Spleen (tissue), 11 donors: Measurements from ENCODE around the gene ANKRD11. TPM values are rescaled to one million over a fixed set of nuclear protein-coding genes. Genes with fewer than 3 reads are reported as not detected.
A peak's percentile ranks its signal among the peaks of the same experiment; 100 is the strongest.

Experiments used
- DNase-seq: peaks from one replicate; pipeline ENCODE4 v3.0.0-alpha.2; 2020
- H3K27ac ChIP-seq, 8 donors: fragments of 200-600 bp; sonication (generic) in 7 of 8; 1 replicate in 4 of 8; 2 replicates in 4 of 8; pipeline versions ENCODE4 v1.5.0 to v1.8.0; 2016 to 2021; ENCODE audit warnings: inconsistent platforms in 4 of 8, mild to moderate bottlenecking in 4 of 8, moderate library complexity in 1 of 8
- H3K27me3 ChIP-seq, 7 donors: fragments of 200-600 bp; sonication (generic) in 6 of 7; replicated peaks in 1 of 7; 1 replicate in 4 of 7; 2 replicates in 3 of 7; pipeline versions ENCODE4 v1.5.0 to v1.8.0; 2016 to 2021; ENCODE audit warnings: inconsistent platforms in 3 of 7, mild to moderate bottlenecking in 1 of 7
- H3K36me3 ChIP-seq, 6 donors: fragments of 200-600 bp; sonication (generic) in 5 of 6; 1 replicate in 4 of 6; 2 replicates in 2 of 6; pipeline versions ENCODE4 v1.5.0 to v1.8.0; 2016 to 2021; ENCODE audit warnings: inconsistent platforms in 2 of 6
- H3K4me1 ChIP-seq, 6 donors: fragments of 200-600 bp; sonication (generic) in 5 of 6; 1 replicate in 3 of 6; 2 replicates in 3 of 6; pipeline versions ENCODE4 v1.5.0 to v1.8.0; 2016 to 2021; ENCODE audit warnings: inconsistent platforms in 3 of 6
- H3K4me3 ChIP-seq, 8 donors: fragments of 200-600 bp; sonication (generic) in 7 of 8; 1 replicate in 4 of 8; 2 replicates in 4 of 8; pipeline versions ENCODE4 v1.5.0 to v1.8.0; 2016 to 2021; ENCODE audit warnings: inconsistent platforms in 4 of 8, mild to moderate bottlenecking in 4 of 8, moderate library complexity in 2 of 8
- H3K9me3 ChIP-seq, 8 donors: fragments of 200-600 bp; sonication (generic) in 7 of 8; 1 replicate in 4 of 8; 2 replicates in 4 of 8; pipeline versions ENCODE4 v1.5.0 to v1.8.0; 2016 to 2021; ENCODE audit warnings: inconsistent platforms in 4 of 8
- CTCF ChIP-seq, 11 experiments: fragments of 200-600 bp in 7 of 11; fragments of 450-650 bp in 4 of 11; sonication (generic) in 4 of 11; IDR thresholded peaks in 8 of 11; conservative IDR thresholded peaks in 3 of 11; 1 replicate in 7 of 11; 2 replicates in 4 of 11; pipeline versions ENCODE4 v1.4.0 to v1.8.0; 2016 to 2021; ENCODE audit warnings: antibody characterized with exemption in 11 of 11, inconsistent platforms in 4 of 11, mild to moderate bottlenecking in 1 of 11
- POLR2A ChIP-seq, 3 donors: fragments of 450-650 bp; IDR thresholded peaks; one replicate each; pipeline ENCODE4 v1.5.1; 2017; ENCODE audit warnings: antibody characterized with exemption in 3 of 3, mild to moderate bottlenecking in 1 of 3
- POLR2AphosphoS5 ChIP-seq, 3 donors: sonication (generic); formaldehyde crosslinking; IDR thresholded peaks; one replicate each; pipeline ENCODE4 v1.5.1; 2017; ENCODE audit warnings: antibody characterized with exemption in 3 of 3
- WGBS, 5 donors: extraction: QIAGEN DNeasy Blood & Tissue Kit in 3 of 5; methylation state at CpG; one replicate each; pipeline versions ENCODE4 v1.1.5 to v1.1.7; 2013 to 2018; 5-methylcytosine and 5-hydroxymethylcytosine counted together
- intact Hi-C: fragments of 100-400 bp; cut with DNase I; formaldehyde crosslinking; loops from one replicate; pipeline ENCODE4 v1.15.0; 2023; ENCODE audit warnings: low total_unique reads
- polyA plus RNA-seq, 3 donors: library from polyadenylated mRNA; stranded (reverse); fragments of 200-250 nt; gene quantifications; one replicate each; pipeline ENCODE4 v1.2.1, GENCODE V29; 2013
- total RNA-seq, 7 donors: library from RNA; depleted of rRNA in 3 of 7; stranded (reverse); fragments of >200 nt in 3 of 7; fragmentation: NEBNext Ultra II Directional in 4 of 7; extraction: Animal tissue kit (Norgen Biotek cat#: 25700) in 4 of 7; gene quantifications; one replicate each; pipeline versions ENCODE4 v1.1.0 to v1.2.1, GENCODE V29; 2016 to 2021
- donor health status: healthy with polysubstance abuse.
- donor health status: DM: no; HTN: no; CAD: no; lungs with moderate emphysema.
- donor health status: DM: no; HTN: no; CAD: no.
- donor health status: Bipolar disorder and iron deficiency.
- donor health status: healthy.
- donor health status: DM: no; HTN: no; CAD: no.
- donor health status: DM: yes; HTN: yes; CAD: no.

ANKRD11 gene
- total and polyA plus RNA-seq, 10 donors = 29.0 to 203 (median 128) TPM

- Histone ChIP-seq H3K27me3 (no peaks in the 10 kb centered on the region), H3K4me3 (no peak overlapping the region), H3K4me1 (peaks cover 74 to 87% (median 83%) of the 10 kb centered on the region in 6 donors), H3K36me3 (peaks cover 0 to 4% (median 0%) of the 10 kb centered on the region in 6 donors), H3K9me3 (no peaks in the 10 kb centered on the region), H3K27ac (peak overlapping the region in 4 of 8 donors; percentile 41 to 98 (median 66))
- no peak for DNase-seq
- 42 to 50% (median 44%) methylated on average over 4 of the region's 4 CpGs for WGBS, 5 donors
- no peak for TF ChIP-seq CTCF (IDR thresholded peaks at IDR 0.05 in 8 of 11, conservative IDR thresholded peaks at IDR 0.05 in 3 of 11)
- TF ChIP-seq POLR2AphosphoS5 (IDR thresholded peaks at IDR 0.05) = no peak
- no peak for TF ChIP-seq POLR2A (IDR thresholded peaks at IDR 0.05)
- intact Hi-C loops = loop anchor here (10.0 kb wide), 1 partner anchor 151 kb away; no protein-coding TSS in a partner anchor
Measured at GRCh38 chr16:89485701-89486246, 4.6 kb downstream of the ANKRD11 start.

- peaks cover 81 to 90% (median 89%) of the 10 kb centered on the region in 6 donors for H3K4me1 ChIP-seq
- H3K4me3 ChIP-seq = peak overlapping the region in 1 of 8 donors; percentile 7
- DNase-seq = no peak
- peak overlapping the region in 6 of 8 donors; percentile 30 to 98 (median 57) for H3K27ac ChIP-seq
- no peaks in the 10 kb centered on the region for H3K27me3 ChIP-seq
- WGBS, 5 donors = 34 to 48% (median 47%) methylated on average over 11 of the region's 11 CpGs
- H3K36me3 ChIP-seq = peaks cover 0 to 4% (median 0%) of the 10 kb centered on the region in 6 donors
- no peaks in the 10 kb centered on the region for H3K9me3 ChIP-seq
- TF ChIP-seq CTCF (IDR thresholded peaks at IDR 0.05 in 8 of 11, conservative IDR thresholded peaks at IDR 0.05 in 3 of 11) = no peak
- peak in 1 of 3 donors; percentile 56 for TF ChIP-seq POLR2AphosphoS5 (IDR thresholded peaks at IDR 0.05)
- intact Hi-C loops = loop anchor here (10.0 kb wide), 1 partner anchor 150 kb away; no protein-coding TSS in a partner anchor
Measured at GRCh38 chr16:89484923-89485679, 5.3 kb downstream of the ANKRD11 start.

- 26 to 56% (median 37%) methylated on average over 5 of the region's 5 CpGs for WGBS, 5 donors
- H3K9me3 ChIP-seq = no peaks in the 10 kb centered on the region
- H3K27me3 ChIP-seq = no peaks in the 10 kb centered on the region
- H3K4me3 ChIP-seq = peak overlapping the region in 1 of 8 donors; percentile 7
- TF ChIP-seq POLR2A (IDR thresholded peaks at IDR 0.05) (no peak), CTCF (IDR thresholded peaks at IDR 0.05 in 8 of 11, conservative IDR thresholded peaks at IDR 0.05 in 3 of 11) (no peak), POLR2AphosphoS5 (IDR thresholded peaks at IDR 0.05) (no peak)
- peaks cover 81 to 100% (median 99%) of the 10 kb centered on the region in 6 donors for H3K4me1 ChIP-seq
- H3K27ac ChIP-seq = peak overlapping the region in 7 of 8 donors; percentile 12 to 98 (median 51)
- H3K36me3 ChIP-seq = peaks cover 0 to 4% (median 0%) of the 10 kb centered on the region in 6 donors
- DNase-seq = no peak
- intact Hi-C loops = loop anchor here (10.0 kb wide), 1 partner anchor 149 kb away; no protein-coding TSS in a partner anchor
Measured at GRCh38 chr16:89484041-89484501, 6.3 kb downstream of the ANKRD11 start.

GRCh38 chr16:89482817-89483205 lies 7.5 kb downstream of the ANKRD11 start:
- Histone ChIP-seq H3K27ac (peak overlapping the region in 5 of 8 donors; percentile 4 to 98 (median 63)), H3K4me1 (peaks cover 78 to 100% (median 99%) of the 10 kb centered on the region in 6 donors), H3K36me3 (peaks cover 0 to 4% (median 0%) of the 10 kb centered on the region in 6 donors), H3K9me3 (no peaks in the 10 kb centered on the region), H3K4me3 (no peak overlapping the region), H3K27me3 (no peaks in the 10 kb centered on the region)
- 69 to 87% (median 77%) methylated on average over 5 of the region's 5 CpGs for WGBS, 5 donors
- intact Hi-C loops = loop anchor here (10.0 kb wide), 1 partner anchor 148 kb away; no protein-coding TSS in a partner anchor
- no peak for DNase-seq
- TF ChIP-seq CTCF (IDR thresholded peaks at IDR 0.05 in 8 of 11, conservative IDR thresholded peaks at IDR 0.05 in 3 of 11) (no peak), POLR2AphosphoS5 (IDR thresholded peaks at IDR 0.05) (no peak)
